H9 (cell line): Measurements from ENCODE around the gene FAM124A. TPM values are rescaled to one million over a fixed set of nuclear protein-coding genes. Genes with fewer than 3 reads are reported as not detected.

Experiments used
- DNase-seq: peaks from one replicate; pipeline ENCODE4 v3.0.0-alpha.2; 2017
- H2AFZ ChIP-seq: one replicate; pipeline ENCODE4 v1.6.1; 2013; ENCODE audit warnings: mild to moderate bottlenecking, low read length, control low read depth, moderate library complexity
- H2AK5ac ChIP-seq: 2 replicates; pipeline ENCODE4 v1.6.1; 2013; ENCODE audit warnings: low read length, control low read depth, mixed read lengths; ENCODE audit not compliant: insufficient read length
- H2BK120ac ChIP-seq: one replicate; pipeline ENCODE4 v1.6.1; 2013; ENCODE audit warnings: low read depth, mild to moderate bottlenecking, low read length, control low read depth, inconsistent platforms; ENCODE audit not compliant: poor library complexity, severe bottlenecking
- H2BK12ac ChIP-seq: 2 replicates; pipeline ENCODE4 v1.6.1; 2013; ENCODE audit warnings: low read length, control low read depth, mixed read lengths, low read depth; ENCODE audit not compliant: insufficient read length
- H2BK15ac ChIP-seq: 2 replicates; pipeline ENCODE4 v1.6.1; 2013; ENCODE audit warnings: low read depth, low read length, control low read depth
- H2BK20ac ChIP-seq: one replicate; pipeline ENCODE4 v1.6.1; 2013; ENCODE audit warnings: low read depth, mild to moderate bottlenecking, low read length, control low read depth, inconsistent platforms; ENCODE audit not compliant: poor library complexity, severe bottlenecking
- H2BK5ac ChIP-seq: 2 replicates; pipeline ENCODE4 v1.6.1; 2013; ENCODE audit warnings: low read length, control low read depth, mixed read lengths; ENCODE audit not compliant: insufficient read length
- H3K14ac ChIP-seq: 2 replicates; pipeline ENCODE4 v1.6.1; 2013; ENCODE audit warnings: low read length, control low read depth; ENCODE audit not compliant: insufficient read depth
- H3K18ac ChIP-seq: 2 replicates; pipeline ENCODE4 v1.6.1; 2013; ENCODE audit warnings: low read depth, mild to moderate bottlenecking, mixed read lengths, low read length, control low read depth; ENCODE audit not compliant: insufficient read length
- H3K23ac ChIP-seq: 2 replicates; pipeline ENCODE4 v1.6.1; 2013; ENCODE audit warnings: low read length, control low read depth, mixed read lengths, low read depth; ENCODE audit not compliant: insufficient read length
- H3K23me2 ChIP-seq: 2 replicates; pipeline ENCODE4 v1.6.1; 2013; ENCODE audit warnings: low read depth, mild to moderate bottlenecking, mixed read lengths, low read length, control low read depth; ENCODE audit not compliant: insufficient read length, poor library complexity, severe bottlenecking
- H3K27ac ChIP-seq: 2 replicates; pipeline ENCODE4 v1.5.1; 2013; ENCODE audit warnings: low read length, control low read depth, mixed read lengths, low read depth; ENCODE audit not compliant: insufficient read length
- H3K27me3 ChIP-seq: 2 replicates; pipeline ENCODE4 v1.6.1; 2013; ENCODE audit warnings: low read length, control low read depth, inconsistent platforms; ENCODE audit not compliant: insufficient read depth
- H3K4ac ChIP-seq: 2 replicates; pipeline ENCODE4 v1.6.1; 2013; ENCODE audit warnings: low read depth, mild to moderate bottlenecking, control low read depth, inconsistent platforms, low read length, moderate library complexity
- H3K4me1 ChIP-seq: 2 replicates; pipeline ENCODE4 v1.6.1; 2013; ENCODE audit warnings: low read length, control low read depth, inconsistent platforms; ENCODE audit not compliant: insufficient read depth
- H3K4me2 ChIP-seq: 2 replicates; pipeline ENCODE4 v1.6.1; 2013; ENCODE audit warnings: low read length, control low read depth, mixed read lengths; ENCODE audit not compliant: insufficient read length, insufficient read depth
- H3K56ac ChIP-seq: 2 replicates; pipeline ENCODE4 v1.6.1; 2013; ENCODE audit warnings: low read depth, mild to moderate bottlenecking, mixed read lengths, low read length, control low read depth; ENCODE audit not compliant: insufficient read length
- H3K79me1 ChIP-seq: 2 replicates; pipeline ENCODE4 v1.6.1; 2013; ENCODE audit warnings: low read depth, mild to moderate bottlenecking, moderate library complexity, low read length, control low read depth, inconsistent platforms; ENCODE audit not compliant: insufficient read depth, poor library complexity, severe bottlenecking
- H3K79me2 ChIP-seq: 2 replicates; pipeline ENCODE4 v1.6.1; 2013; ENCODE audit warnings: low read length, control low read depth, inconsistent platforms; ENCODE audit not compliant: insufficient read depth
- H3K9ac ChIP-seq: 2 replicates; pipeline ENCODE4 v1.6.1; 2013; ENCODE audit warnings: low read length, control low read depth, mixed read lengths; ENCODE audit not compliant: insufficient read length; ENCODE audit errors: extremely low read depth
- H3K9me3 ChIP-seq: one replicate; pipeline ENCODE4 v1.6.1; 2013; ENCODE audit warnings: low read depth, low read length, inconsistent platforms; ENCODE audit not compliant: control insufficient read depth
- H3T11ph ChIP-seq: one replicate; pipeline ENCODE4 v1.6.1; 2013; ENCODE audit warnings: mild to moderate bottlenecking, low read length, control low read depth, inconsistent platforms
- H4K20me1 ChIP-seq: one replicate; pipeline ENCODE4 v1.6.1; 2013; ENCODE audit not compliant: control insufficient read depth, insufficient read length, insufficient read depth
- H4K5ac ChIP-seq: 2 replicates; pipeline ENCODE4 v1.6.1; 2013; ENCODE audit warnings: low read depth, mild to moderate bottlenecking, mixed read lengths, low read length, control low read depth; ENCODE audit not compliant: insufficient read length
- H4K8ac ChIP-seq: replicated peaks from 2 replicates; pipeline ENCODE4 v1.6.1; 2013; ENCODE audit warnings: low read length, control low read depth, mixed read lengths, low read depth; ENCODE audit not compliant: insufficient read length
- H4K91ac ChIP-seq: 2 replicates; pipeline ENCODE4 v1.6.1; 2013; ENCODE audit warnings: low read depth, mild to moderate bottlenecking, moderate library complexity, mixed read lengths, low read length, control low read depth; ENCODE audit not compliant: insufficient read length
- H3K27ac Mint-ChIP-seq, 3 experiments: 2 replicates in 2 of 3; 3 replicates in 1 of 3; pipeline ENCODE4 v1.8.0; 2020 to 2021; ENCODE audit warnings: mixed read lengths in 3 of 3, mild to moderate bottlenecking in 1 of 3, moderate library complexity in 1 of 3
- H3K27me3 Mint-ChIP-seq: 2 replicates; pipeline ENCODE4 v1.8.0; 2021; ENCODE audit warnings: low read depth, mild to moderate bottlenecking, moderate library complexity, mixed read lengths
- H3K36me3 Mint-ChIP-seq, 3 experiments: 2 replicates in 2 of 3; 3 replicates in 1 of 3; pipeline ENCODE4 v1.8.0; 2020 to 2021; ENCODE audit warnings: low read depth in 3 of 3, mixed read lengths in 3 of 3; ENCODE audit not compliant: insufficient read depth in 1 of 3
- H3K4me1 Mint-ChIP-seq, 2 experiments: 2 replicates each; pipeline ENCODE4 v1.8.0; 2020; ENCODE audit warnings: mixed read lengths in 2 of 2
- H3K4me3 Mint-ChIP-seq, 2 experiments: 2 replicates in 1 of 2; 3 replicates in 1 of 2; pipeline ENCODE4 v1.8.0; 2020 to 2021; ENCODE audit warnings: mild to moderate bottlenecking in 2 of 2, mixed read lengths in 2 of 2, moderate library complexity in 1 of 2
- H3K9me3 Mint-ChIP-seq, 2 experiments: 2 replicates in 1 of 2; 3 replicates in 1 of 2; pipeline ENCODE4 v1.8.0; 2020; ENCODE audit warnings: mild to moderate bottlenecking in 2 of 2, mixed read lengths in 2 of 2, moderate library complexity in 1 of 2
- WGBS: extraction: QIAGEN DNeasy Blood & Tissue Kit; methylation state at CpG from one replicate; pipeline ENCODE4 v1.1.7; 2013; ENCODE audit warnings: missing lambda C conversion rate, low lambda C conversion rate, mixed read lengths; ENCODE audit not compliant: insufficient read length; ENCODE audit errors: extremely low coverage; 5-methylcytosine and 5-hydroxymethylcytosine counted together
- total RNA-seq: library from RNA; stranded (reverse); gene quantifications from 2 replicates; pipeline ENCODE4 v1.2.1, GENCODE V29; 2021
- TF ChIP-seq, protein P1 (sequence below): fragments of 200-600 bp; sonication (generic); conservative IDR thresholded peaks from 3 replicates; pipeline ENCODE4 v1.8.0; 2021; ENCODE audit warnings: antibody characterized with exemption, mild to moderate bottlenecking

FAM124A gene
- total RNA-seq, 1 experiment from 2014 or later, result 41.9 TPM

DNA sequence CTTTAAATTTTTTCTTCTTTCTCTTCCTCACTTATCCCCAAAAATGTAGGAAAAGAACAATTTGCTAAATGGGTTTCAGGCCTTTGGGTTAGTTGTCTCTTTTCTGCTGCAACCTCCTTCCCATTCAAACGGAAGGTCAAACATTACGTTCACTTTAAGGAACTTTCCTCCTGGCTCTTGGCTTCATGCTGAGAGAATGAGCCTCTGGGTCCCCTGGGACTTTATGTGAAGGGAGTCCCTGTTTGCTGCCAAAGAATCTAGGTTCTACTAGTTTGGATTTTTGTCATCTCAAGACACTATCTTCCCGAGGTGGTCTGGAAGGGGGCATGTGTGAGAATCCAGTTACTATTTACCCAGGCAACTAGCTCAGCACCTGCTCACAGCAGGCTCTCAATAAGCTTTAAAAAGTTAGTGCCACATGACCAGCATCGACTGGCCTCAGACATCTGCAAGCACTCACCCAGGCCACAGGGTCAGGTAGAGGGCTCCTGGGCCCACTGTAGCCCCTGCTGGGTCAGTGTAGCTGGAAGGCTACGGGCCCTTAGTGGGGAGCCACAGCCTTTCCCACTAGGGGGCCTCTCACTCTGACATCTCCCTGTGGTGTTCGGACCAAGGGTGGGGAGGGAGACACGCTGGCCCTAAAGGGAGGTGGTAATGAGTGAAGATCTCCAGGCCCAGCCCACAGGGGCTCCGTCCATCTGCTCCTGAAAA, 40.5 kb downstream of the FAM124A start:
- H2BK12ac ChIP-seq, result no peak overlapping the region
- no peak overlapping the region for H3K27ac ChIP-seq
- H4K20me1 ChIP-seq, result no peaks in the 10 kb centered on the region
- H3T11ph ChIP-seq, result no peak overlapping the region
- H4K8ac ChIP-seq, result no peak overlapping the region
- Mint-ChIP-seq H3K4me1 (peaks cover 48 to 49% of the 10 kb centered on the region in 2 experiments), H3K9me3 (peaks cover 0 to under 1% of the 10 kb centered on the region in 2 experiments; a peak in 1 of 5 replicates), H3K4me3 (peak overlapping the region in 1 of 2 experiments; percentile 4; a peak in 2 of 5 replicates), H3K36me3 (peaks cover 33 to 71% (median 55%) of the 10 kb centered on the region in 3 experiments), H3K27ac (peak overlapping the region in 2 of 3 experiments; percentile 85 to 95; a peak in 6 of 7 replicates), H3K27me3 (no peaks in the 10 kb centered on the region)
- no peak overlapping the region for H2BK5ac ChIP-seq
- H2BK120ac ChIP-seq, result no peak overlapping the region
- H3K14ac ChIP-seq, result no peak overlapping the region; the same call in 1 of the 2 replicates
- no peak overlapping the region for H3K4me2 ChIP-seq
- H3K27me3 ChIP-seq, result no peaks in the 10 kb centered on the region
- TF ChIP-seq, protein P1, sequence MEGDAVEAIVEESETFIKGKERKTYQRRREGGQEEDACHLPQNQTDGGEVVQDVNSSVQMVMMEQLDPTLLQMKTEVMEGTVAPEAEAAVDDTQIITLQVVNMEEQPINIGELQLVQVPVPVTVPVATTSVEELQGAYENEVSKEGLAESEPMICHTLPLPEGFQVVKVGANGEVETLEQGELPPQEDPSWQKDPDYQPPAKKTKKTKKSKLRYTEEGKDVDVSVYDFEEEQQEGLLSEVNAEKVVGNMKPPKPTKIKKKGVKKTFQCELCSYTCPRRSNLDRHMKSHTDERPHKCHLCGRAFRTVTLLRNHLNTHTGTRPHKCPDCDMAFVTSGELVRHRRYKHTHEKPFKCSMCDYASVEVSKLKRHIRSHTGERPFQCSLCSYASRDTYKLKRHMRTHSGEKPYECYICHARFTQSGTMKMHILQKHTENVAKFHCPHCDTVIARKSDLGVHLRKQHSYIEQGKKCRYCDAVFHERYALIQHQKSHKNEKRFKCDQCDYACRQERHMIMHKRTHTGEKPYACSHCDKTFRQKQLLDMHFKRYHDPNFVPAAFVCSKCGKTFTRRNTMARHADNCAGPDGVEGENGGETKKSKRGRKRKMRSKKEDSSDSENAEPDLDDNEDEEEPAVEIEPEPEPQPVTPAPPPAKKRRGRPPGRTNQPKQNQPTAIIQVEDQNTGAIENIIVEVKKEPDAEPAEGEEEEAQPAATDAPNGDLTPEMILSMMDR, result peak; percentile 24; the same call in 1 of the 3 replicates
- H3K23ac ChIP-seq, result no peak overlapping the region
- H3K9ac ChIP-seq, result no peak overlapping the region
- H3K79me1 ChIP-seq, result peaks cover 5% of the 10 kb centered on the region
- no peaks in the 10 kb centered on the region for H3K9me3 ChIP-seq
- no peak overlapping the region for H3K4ac ChIP-seq
- H2BK20ac ChIP-seq, result no peak overlapping the region
- H2AK5ac ChIP-seq, result no peak overlapping the region
- no peak overlapping the region for H4K91ac ChIP-seq
- DNase-seq, result no peak
- no peak overlapping the region for H3K18ac ChIP-seq
- peaks cover 3% of the 10 kb centered on the region; the same call in 1 of the 2 replicates for H3K4me1 ChIP-seq
- no CpG with 5 or more reads among the region's 8 CpGs for WGBS
- no peak overlapping the region for H4K5ac ChIP-seq
- no peak overlapping the region for H2BK15ac ChIP-seq
- peaks cover 7% of the 10 kb centered on the region; the same call in 1 of the 2 replicates for H3K79me2 ChIP-seq
- H3K23me2 ChIP-seq, result no peaks in the 10 kb centered on the region
- H3K56ac ChIP-seq, result no peak overlapping the region
- H2AFZ ChIP-seq, result no peak overlapping the region
